IPS-NIHi7 (cell line): ENCODE results near the gene TP53I13.

Experiments used
- DNase-seq: peaks from one replicate; pipeline ENCODE4 v3.0.0; 2012; ENCODE audit warnings: mixed read lengths; ENCODE audit errors: extremely low spot score

Gene TP53I13

DNA sequence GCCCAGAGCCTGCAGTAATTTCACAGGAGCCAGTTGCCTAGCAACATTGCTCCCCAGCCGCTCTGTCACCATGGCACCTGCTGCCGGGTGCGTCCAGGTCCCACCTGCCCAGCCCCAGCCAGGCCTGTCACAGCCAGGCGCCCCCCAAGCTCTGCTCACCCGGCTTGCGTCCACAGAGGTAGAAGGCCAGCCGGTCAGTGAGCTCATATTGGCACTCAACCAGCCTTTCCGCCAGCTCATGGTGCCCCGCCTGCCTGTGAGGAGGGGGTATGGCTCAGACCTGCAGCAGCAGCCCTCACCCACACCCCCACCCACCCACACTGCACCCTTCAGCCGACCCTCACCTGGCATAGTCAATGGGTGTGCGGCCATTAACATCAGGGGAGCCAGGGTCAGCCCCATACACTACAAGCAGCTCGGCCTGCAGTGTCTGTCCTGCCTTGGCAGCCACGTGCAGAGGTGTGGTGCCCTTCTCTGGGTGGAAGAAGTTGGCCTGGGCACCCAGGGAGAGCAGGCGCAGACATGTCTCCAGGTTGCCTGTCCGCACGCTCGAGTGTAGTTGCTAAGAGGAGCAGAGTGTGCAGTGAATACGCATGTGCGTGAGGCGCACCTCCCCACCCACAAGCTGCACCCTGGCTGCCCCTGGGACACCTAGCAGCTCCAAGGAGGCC is 13.2 kb downstream of the TP53I13 start:
- DNase-seq, result no peak

- DNase-seq, result no peak
Measured at GRCh38 chr17:29582254-29582765, 13.8 kb downstream of the TP53I13 start.

GRCh38 chr17:29582772-29583171 is 14.3 kb downstream of the TP53I13 start:
- DNase-seq, result no peak

GRCh38 chr17:29583324-29584248 is 15.1 kb downstream of the TP53I13 start:
- no peak for DNase-seq

DNA sequence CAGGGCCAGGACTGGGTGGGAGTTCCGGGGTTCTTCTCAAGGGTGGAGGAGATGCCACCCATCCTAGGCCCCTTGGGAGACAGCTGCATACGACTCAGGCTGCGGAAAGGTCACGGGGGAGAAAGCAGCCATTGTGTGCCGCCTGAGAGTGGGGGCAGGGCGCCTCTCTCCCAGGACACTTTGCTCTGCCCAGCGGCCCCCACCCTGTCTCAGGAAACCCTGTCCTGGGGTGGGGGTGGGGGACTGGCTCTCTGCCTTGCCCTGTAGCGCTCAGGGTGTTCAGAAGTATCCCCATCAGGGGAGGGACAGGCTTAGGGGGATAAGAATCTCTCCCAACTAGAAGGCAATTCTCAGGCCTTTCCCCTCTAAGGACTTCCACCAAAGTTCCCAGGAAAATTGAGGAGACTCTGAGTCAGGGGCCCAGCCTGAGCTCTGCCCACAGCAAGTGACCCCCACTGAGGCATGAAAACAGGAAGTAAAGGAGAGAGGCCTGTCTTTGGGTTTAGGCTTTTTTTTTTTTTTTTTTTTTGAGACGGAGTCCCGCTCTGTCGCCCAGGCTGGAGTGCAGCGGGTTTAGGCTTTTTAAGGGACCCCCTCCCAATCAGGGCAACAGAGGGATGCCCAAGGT is 16.1 kb downstream of the TP53I13 start:
- no peak for DNase-seq

DNA sequence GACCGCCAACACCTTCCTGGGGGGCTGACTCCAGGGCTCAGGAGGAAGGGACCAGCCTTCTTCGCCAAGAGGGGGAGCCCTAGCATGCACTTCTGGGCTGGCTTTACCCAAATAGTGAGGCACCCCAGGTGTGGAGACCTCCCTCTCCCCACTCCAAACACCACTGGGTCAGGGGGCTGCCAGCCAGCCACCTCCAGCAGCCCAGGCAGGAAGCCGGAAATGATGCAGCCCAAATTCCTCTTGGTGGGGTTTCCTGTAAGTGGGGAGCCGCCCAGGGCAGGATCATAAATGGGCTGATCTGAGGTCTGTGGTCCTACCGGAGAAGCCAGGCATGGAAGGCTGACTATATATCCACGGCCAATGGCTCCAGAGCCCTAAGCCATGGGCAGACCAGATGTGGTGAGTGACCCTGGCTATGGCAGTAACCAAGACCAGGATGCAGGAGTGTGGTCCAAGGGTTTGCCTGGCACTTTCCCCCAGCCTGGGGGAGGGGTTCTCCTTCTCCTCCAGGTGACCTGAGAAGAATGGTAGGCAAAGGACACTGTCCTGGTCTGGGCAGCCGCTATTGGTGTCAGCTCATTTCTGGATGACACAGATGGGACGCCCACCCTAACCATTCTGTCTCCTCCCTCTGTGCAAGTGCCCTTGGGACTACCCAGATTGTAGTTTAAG is 16.7 kb downstream of the TP53I13 start:
- DNase-seq, result peak; percentile 31

DNA sequence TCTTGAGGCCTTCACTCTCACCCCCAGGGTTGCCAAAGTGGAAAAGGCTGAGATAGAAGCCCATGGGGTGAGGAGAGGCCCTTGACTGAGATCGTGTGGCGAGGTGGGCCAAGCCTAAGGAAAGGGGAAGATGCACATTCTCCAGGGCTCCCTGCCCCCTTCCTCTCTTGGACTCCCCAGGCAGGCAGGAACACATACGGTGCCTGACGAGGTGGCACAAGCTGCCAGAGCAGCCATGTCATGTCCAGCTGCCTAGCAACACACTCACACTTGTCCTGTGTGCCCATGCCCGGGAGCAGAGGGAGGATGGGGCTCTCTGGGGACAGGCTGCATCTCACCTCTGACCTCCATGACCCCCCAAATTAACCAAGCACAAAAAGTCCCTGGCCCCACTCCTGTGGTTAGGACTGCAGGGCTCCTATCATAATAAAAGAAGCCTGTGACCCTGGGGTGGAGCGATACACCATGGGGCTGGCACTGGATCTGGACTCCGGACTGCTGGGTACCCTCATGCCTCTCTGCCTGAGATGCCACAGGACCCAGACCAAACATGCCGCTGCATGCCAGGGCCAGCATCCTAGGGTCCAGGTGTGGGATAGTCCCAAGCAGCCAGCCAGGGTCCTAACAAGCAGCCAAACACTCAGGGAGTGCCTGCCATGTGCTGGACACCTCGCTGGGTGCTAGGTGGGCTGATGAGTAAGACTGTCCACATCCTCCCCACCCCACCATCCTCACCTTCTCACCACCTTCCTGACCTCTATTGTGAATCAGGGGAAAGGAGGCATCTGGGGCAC is 18.4 kb downstream of the TP53I13 start:
- DNase-seq, result no peak

DNA sequence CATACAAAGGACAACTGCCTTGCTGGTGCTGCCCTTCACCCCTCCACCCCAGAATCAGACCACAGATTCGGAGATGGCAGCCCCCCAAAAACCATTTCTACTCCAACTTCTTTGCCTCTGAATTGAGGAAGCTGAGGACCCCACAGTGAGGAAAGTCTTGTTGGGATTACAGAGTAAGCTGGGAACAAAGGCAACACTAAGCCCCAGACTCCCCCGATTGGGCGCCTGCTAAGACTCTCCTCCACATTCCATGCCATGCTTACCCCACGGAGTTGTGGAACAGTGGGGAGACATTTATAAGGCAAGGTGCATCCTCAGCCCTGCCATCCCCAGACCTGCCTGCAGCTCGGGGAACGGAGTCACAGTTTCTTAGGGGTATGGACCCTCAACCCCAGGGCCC is 19.1 kb downstream of the TP53I13 start:
- no peak for DNase-seq

GRCh38 chr17:29588017-29588561 is 19.6 kb downstream of the TP53I13 start:
- DNase-seq, result no peak

- peak; percentile 52 for DNase-seq
Measured at GRCh38 chr17:29588562-29589411, 20.3 kb downstream of the TP53I13 start.

GRCh38 chr17:29589524-29590410 is 21.3 kb downstream of the TP53I13 start, which contains the start of gene GIT1:
TSS of gene GIT1 (minus strand) at chr17:29589648. CDS start at chr17:29589378, 270 bp downstream.
- peak; percentile 91 for DNase-seq

GRCh38 chr17:29590411-29591145 is 22.1 kb downstream of the TP53I13 start:
- no peak for DNase-seq

DNA sequence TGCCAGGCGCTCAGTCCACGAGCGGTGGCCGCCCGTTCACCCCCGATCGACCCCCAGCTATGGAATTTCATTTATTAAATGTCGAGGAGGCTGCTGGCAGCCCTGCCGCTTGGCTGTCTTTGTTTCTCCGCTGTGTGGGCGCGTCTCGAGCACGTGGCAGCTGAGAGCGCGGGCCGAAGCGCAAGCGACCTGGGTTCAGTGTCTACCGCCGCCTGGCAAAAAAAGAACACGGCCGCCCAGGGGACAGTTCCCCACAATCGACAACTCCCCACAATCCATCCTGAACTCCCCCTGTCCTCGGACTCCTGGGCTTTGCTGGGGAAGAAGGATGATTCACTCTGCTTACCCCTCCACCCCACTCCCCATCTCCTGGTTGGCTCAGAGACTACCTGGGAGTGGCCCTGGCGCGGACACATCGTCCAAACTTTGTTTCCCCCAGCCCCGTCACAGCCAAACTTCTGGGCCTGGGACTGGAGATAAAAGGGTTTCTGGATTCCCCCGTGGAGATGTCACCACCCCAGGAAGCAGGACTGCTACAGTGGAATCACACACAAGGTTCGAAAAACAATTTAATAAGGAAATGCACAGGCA is 22.7 kb downstream of the TP53I13 start:
- peak; percentile 73 for DNase-seq

DNA sequence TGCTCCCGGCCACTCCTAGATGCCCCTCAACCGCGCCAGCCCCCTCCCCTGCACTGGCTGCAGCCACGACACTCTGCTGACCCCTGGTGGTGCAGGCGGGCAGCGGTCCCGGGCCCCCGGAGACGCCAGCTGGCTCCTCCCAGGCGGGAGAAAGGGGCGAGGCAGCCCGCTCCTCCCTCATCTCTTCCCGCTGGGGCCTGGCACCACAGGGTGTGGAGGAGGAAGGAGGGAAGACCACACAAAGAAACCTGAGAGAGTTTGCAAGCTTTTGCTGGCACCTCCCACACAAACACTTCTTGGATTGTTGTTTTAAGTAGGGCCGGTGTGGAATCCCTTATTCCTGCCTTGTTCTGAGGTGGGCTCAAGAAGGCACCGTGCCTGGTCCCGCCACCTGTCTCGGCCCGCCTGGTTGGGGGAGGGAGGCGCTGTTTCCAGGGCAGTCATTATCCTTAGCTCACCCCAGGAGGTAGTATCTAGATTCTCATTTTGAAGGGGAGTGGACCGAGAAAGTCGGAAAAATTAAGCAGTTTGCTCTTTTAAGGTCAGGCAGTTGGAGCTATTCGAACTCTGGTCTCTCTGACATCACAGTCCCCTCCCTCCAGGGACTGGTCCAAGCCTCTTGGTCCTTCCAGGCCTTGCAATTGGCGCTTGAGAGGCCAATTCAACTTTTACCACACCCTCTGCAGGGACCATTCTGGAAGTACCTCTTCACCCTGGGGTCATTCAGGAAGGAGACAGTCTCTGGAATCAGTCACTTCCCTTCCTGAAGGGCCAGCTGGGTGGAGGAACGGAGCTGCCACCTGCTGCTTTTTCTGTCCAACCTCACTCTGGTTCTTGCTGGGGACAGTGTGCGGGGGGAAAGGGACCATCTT is 23.5 kb downstream of the TP53I13 start:
- DNase-seq, result peak; percentile 90

DNA sequence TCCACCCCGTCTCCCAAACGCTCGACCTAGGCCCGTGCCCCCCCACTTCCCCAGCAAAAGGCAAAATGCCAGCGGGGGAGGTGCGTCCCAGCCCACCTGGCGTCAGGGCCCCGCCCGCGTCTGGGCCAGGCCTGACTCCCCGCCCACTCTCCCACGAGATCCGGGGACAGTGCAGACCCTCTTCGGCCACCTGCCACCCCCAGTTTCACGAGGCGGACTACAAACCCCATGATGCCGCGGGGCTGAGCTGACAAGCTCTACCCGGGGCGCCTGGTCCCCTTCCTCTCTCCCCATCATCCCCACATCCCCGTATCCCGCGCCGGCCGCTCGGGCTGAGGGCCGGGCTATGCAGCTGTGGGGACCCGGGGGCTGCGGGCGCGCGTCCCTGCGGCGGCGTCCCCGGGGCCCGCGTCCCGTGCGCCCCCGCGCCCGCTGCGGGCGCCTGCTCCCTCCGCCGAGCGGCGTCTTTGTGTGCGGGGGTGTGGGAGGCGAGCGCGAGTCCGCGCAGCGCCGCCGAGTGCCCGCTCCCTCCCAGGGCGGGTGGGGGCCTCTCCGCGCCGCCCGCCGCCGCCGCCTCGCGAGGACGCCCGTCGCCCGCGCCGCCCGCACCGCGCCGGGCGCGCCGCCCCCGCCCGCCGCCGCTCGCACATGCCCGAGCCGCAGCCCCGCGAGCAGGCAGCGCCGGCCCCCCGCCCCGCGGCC is 24.5 kb downstream of the TP53I13 start, which contains the start of gene ANKRD13B:
Gene ANKRD13B (plus strand): TSS at position 283 of the 702 bp plus-strand sequence. CDS start 490 bp downstream, outside the sequence.
- DNase-seq, result no peak
